Keratinocyte (primary cell): ENCODE data around the gene ISM1. TPM values are rescaled to one million over a fixed set of nuclear protein-coding genes. Genes with fewer than 3 reads are reported as not detected.

Experiments used
- DNase-seq: peaks from one replicate; pipeline ENCODE4 v3.0.0-alpha.2; 2011; ENCODE audit warnings: low read depth, missing footprints, low spot score
- FAIRE-seq: peaks from 2 replicates; lab custom pipeline; 2011; peaks lifted over from hg19 to GRCh38; lab: Jason Lieb, UNC
- H2AFZ ChIP-seq: 2 replicates; pipeline ENCODE4 v1.6.0; 2012; ENCODE audit warnings: low read length, control low read depth, inconsistent platforms; ENCODE audit not compliant: control insufficient read depth
- H3K27ac ChIP-seq: 2 replicates; pipeline ENCODE4 v1.5.1; 2011; ENCODE audit warnings: low read length; ENCODE audit not compliant: control insufficient read depth, insufficient read depth
- H3K27me3 ChIP-seq: 3 replicates; pipeline ENCODE4 v1.6.0; 2011; ENCODE audit warnings: low read length; ENCODE audit not compliant: control insufficient read depth, insufficient read depth; ENCODE audit errors: extremely low read depth
- H3K36me3 ChIP-seq, 2 experiments: 2 replicates in 1 of 2; 3 replicates in 1 of 2; pipeline ENCODE4 v1.5.1; 2011; ENCODE audit warnings: low read length in 2 of 2, mild to moderate bottlenecking in 1 of 2; ENCODE audit not compliant: control insufficient read depth in 2 of 2, insufficient read depth in 2 of 2; ENCODE audit errors: extremely low read depth in 1 of 2
- H3K4me1 ChIP-seq: 3 replicates; pipeline ENCODE4 v1.5.1; 2011; ENCODE audit warnings: low read length; ENCODE audit not compliant: control insufficient read depth, insufficient read depth; ENCODE audit errors: extremely low read depth
- H3K4me2 ChIP-seq: 3 replicates; pipeline ENCODE4 v1.6.0; 2011; ENCODE audit warnings: low read depth, low read length; ENCODE audit not compliant: control insufficient read depth, insufficient read depth; ENCODE audit errors: extremely low read depth
- H3K4me3 ChIP-seq, 3 experiments: fragments of 200-600 bp in 1 of 3; sonication (generic) in 1 of 3; 2 replicates in 2 of 3; 3 replicates in 1 of 3; pipeline ENCODE4 v1.5.1; 2011 to 2016; ENCODE audit warnings: low read length in 3 of 3, mild to moderate bottlenecking in 3 of 3, control low read depth in 2 of 3, inconsistent platforms in 1 of 3, low read depth in 1 of 3, mixed read lengths in 1 of 3, mixed run types in 1 of 3, moderate library complexity in 1 of 3; ENCODE audit not compliant: control insufficient read depth in 2 of 3, insufficient read depth in 2 of 3; ENCODE audit errors: extremely low read depth in 1 of 3
- H3K79me2 ChIP-seq: 2 replicates; pipeline ENCODE4 v1.6.0; 2012; ENCODE audit warnings: low read length; ENCODE audit not compliant: control insufficient read depth, insufficient read depth
- H3K9ac ChIP-seq: 3 replicates; pipeline ENCODE4 v1.6.0; 2011; ENCODE audit warnings: low read length; ENCODE audit not compliant: control insufficient read depth, insufficient read depth; ENCODE audit errors: extremely low read depth
- H3K9me1 ChIP-seq: 3 replicates; pipeline ENCODE4 v1.6.0; 2011; ENCODE audit warnings: low read length; ENCODE audit not compliant: control insufficient read depth, insufficient read depth; ENCODE audit errors: extremely low read depth
- H3K9me3 ChIP-seq: 2 replicates; pipeline ENCODE4 v1.5.1; 2012; ENCODE audit warnings: low read depth, low read length; ENCODE audit not compliant: control insufficient read depth
- H4K20me1 ChIP-seq: 3 replicates; pipeline ENCODE4 v1.6.0; 2011; ENCODE audit warnings: low read length; ENCODE audit not compliant: control insufficient read depth, insufficient read depth; ENCODE audit errors: extremely low read depth
- CTCF ChIP-seq, 3 experiments: IDR thresholded peaks in 1 of 3; conservative IDR thresholded peaks in 1 of 3; optimal IDR thresholded peaks in 1 of 3; 2 replicates in 2 of 3; 3 replicates in 1 of 3; pipeline versions ENCODE3 to v1.5.1; 2011; ENCODE audit warnings: low read length in 3 of 3, mild to moderate bottlenecking in 3 of 3, moderate library complexity in 2 of 3, control low read depth in 1 of 3, inconsistent platforms in 1 of 3; ENCODE audit not compliant: insufficient read depth in 2 of 3; ENCODE audit errors: extremely low read depth in 1 of 3
- EZH2 ChIP-seq: IDR thresholded peaks from one replicate; pipeline ENCODE4 v1.6.1; 2012; ENCODE audit warnings: inconsistent platforms, mild to moderate bottlenecking, low read length, moderate library complexity
- dilution Hi-C: fragments of 300-500 bp; cut with MboI; formaldehyde crosslinking; loops from one replicate; pipeline ENCODE4 v1.7.0; 2020; ENCODE audit warnings: low sequenced_read_pairs; ENCODE audit not compliant: extremely low pct_ligation_motif_present
- polyA plus RNA-seq, 5 experiments: library from polyadenylated mRNA; depleted of rRNA in 3 of 5; stranded (reverse) in 3 of 5; stranded (forward) in 1 of 5; unstranded in 1 of 5; fragments of >200 nt; gene quantifications; 1 replicate in 1 of 5; 2 replicates in 3 of 5; 3 replicates in 1 of 5; pipeline versions ENCODE4 v1.2.1 to v1.2.3, GENCODE V29; 2011 to 2012; ENCODE audit warnings: missing spikeins in 2 of 5, low read depth in 1 of 5, low replicate concordance in 1 of 5

The ISM1 gene
- polyA plus RNA-seq, 1 donor (not counting 4 experiments of a cell fraction or from before 2014, with no cell fraction given): 3.3 TPM

GRCh38 chr20:13250251-13250650, 29.2 kb downstream of the ISM1 start:
- Histone ChIP-seq H3K36me3 (no peaks in the 10 kb centered on the region), H2AFZ (no peak overlapping the region), H3K27ac (no peak overlapping the region), H3K79me2 (no peaks in the 10 kb centered on the region), H3K4me1 (peaks cover 24% of the 10 kb centered on the region), H3K9me1 (no peaks in the 10 kb centered on the region), H4K20me1 (no peaks in the 10 kb centered on the region), H3K4me3 (no peak overlapping the region), H3K27me3 (no peaks in the 10 kb centered on the region), H3K4me2 (no peak overlapping the region), H3K9ac (no peak overlapping the region), H3K9me3 (no peaks in the 10 kb centered on the region)
- TF ChIP-seq EZH2 (no peak), CTCF (optimal IDR thresholded peaks at IDR 0.05 in 1 of 3, IDR thresholded peaks at IDR 0.05 in 1 of 3, conservative IDR thresholded peaks at IDR 0.05 in 1 of 3; ENCODE audit: extremely low read depth in 1 of 3, insufficient read depth in 2 of 3, low read length in 3 of 3) (no peak)
- dilution Hi-C loops: no loop called here
- FAIRE-seq: no peak
- DNase-seq: no peak

DNA sequence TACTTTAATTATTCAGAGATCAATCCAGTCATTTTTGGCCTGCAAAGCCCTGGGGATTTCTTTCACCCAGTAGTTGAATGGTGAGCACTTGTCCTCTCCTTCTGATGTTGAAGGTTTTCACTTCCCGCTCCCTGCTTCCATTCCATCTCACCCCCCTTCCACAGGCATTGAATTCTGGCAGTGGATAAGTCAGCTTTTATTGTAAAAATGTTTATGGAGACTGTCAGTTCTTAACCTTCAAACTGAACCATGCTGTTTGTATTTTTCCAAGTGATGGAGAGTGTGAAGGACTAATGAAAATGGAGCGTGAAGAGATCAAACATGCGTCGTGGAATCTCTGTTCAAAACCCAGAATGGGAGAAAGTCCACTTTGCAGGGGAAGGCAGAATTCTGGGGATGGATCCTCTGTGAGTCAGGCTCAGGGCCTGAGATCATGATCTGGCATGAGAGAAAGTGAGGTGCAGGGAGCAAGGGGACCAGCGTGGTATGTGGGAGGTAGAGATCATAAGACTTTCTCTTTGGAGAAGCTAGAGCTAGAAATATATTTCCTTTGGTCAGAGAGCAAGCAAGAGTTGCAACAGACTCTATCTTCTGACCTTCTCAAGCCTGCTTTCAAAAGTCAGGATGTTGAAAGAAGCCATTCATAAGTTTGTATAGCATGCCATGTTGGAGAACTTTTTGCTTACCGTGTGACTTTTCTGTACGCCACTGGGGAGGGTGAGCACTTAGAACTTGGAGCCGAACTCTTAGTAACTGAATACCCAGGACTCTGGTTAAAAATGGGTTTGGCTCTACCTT, 30.2 kb downstream of the ISM1 start:
- no peaks in the 10 kb centered on the region for H3K27me3 ChIP-seq
- no peak overlapping the region for H3K9ac ChIP-seq
- H3K4me3 ChIP-seq: no peak overlapping the region
- no peak overlapping the region for H3K27ac ChIP-seq
- H3K9me3 ChIP-seq: no peaks in the 10 kb centered on the region
- no peak overlapping the region for H2AFZ ChIP-seq
- H3K79me2 ChIP-seq: no peaks in the 10 kb centered on the region
- FAIRE-seq (no peak), DNase-seq (no peak)
- H4K20me1 ChIP-seq: no peaks in the 10 kb centered on the region
- TF ChIP-seq CTCF (optimal IDR thresholded peaks at IDR 0.05 in 1 of 3, IDR thresholded peaks at IDR 0.05 in 1 of 3, conservative IDR thresholded peaks at IDR 0.05 in 1 of 3; ENCODE audit: extremely low read depth in 1 of 3, insufficient read depth in 2 of 3, low read length in 3 of 3) (no peak), EZH2 (no peak)
- H3K36me3 ChIP-seq: no peaks in the 10 kb centered on the region
- H3K4me2 ChIP-seq: no peak overlapping the region
- dilution Hi-C loops: no loop called here
- H3K4me1 ChIP-seq: peaks cover 24% of the 10 kb centered on the region
- H3K9me1 ChIP-seq: no peaks in the 10 kb centered on the region
